CD4-positive, alpha-beta memory T cell (primary cell): ENCODE results near the gene USP4. TPM values are rescaled to one million over a fixed set of nuclear protein-coding genes. Genes with fewer than 3 reads are reported as not detected.
"Not testable (repeated sequence)": the region's sequence is repeated elsewhere in the genome, so short reads cannot be mapped to it uniquely, and the experiment has no call there.

Source experiments
- CTCF ChIA-PET: fragments of 350-600 bp; sonication (Branson Sonifier 250); formaldehyde crosslinking; loops from one replicate; lab custom pipeline; 2021; ENCODE audit warnings: inconsistent platforms; ENCODE audit not compliant: partially characterized antibody; lab: Charles Lee
- POLR2A ChIA-PET: fragments of 350-600 bp; sonication (Branson Sonifier 250); formaldehyde crosslinking; loops from one replicate; lab custom pipeline; 2021; ENCODE audit not compliant: partially characterized antibody; lab: Charles Lee
- DNase-seq, 5 donors: peaks; one replicate each; pipeline versions ENCODE4 v3.0.0 to v3.0.0-alpha.2; 2020 to 2022; ENCODE audit warnings: mixed read lengths in 1 of 5
- H3K27ac ChIP-seq: one replicate; pipeline ENCODE4 v1.7.0; 2013; ENCODE audit warnings: low read depth, low read length
- H3K27me3 ChIP-seq: 2 replicates; pipeline ENCODE4 v1.7.0; 2013; ENCODE audit warnings: mild to moderate bottlenecking, low read length, moderate library complexity; ENCODE audit not compliant: insufficient read depth
- H3K36me3 ChIP-seq: 2 replicates; pipeline ENCODE4 v1.7.0; 2013; ENCODE audit warnings: mild to moderate bottlenecking, low read length, moderate library complexity; ENCODE audit not compliant: insufficient read depth
- H3K4me1 ChIP-seq: 2 replicates; pipeline ENCODE4 v1.7.0; 2013; ENCODE audit warnings: mild to moderate bottlenecking, low read length, moderate library complexity; ENCODE audit not compliant: insufficient read depth
- H3K4me3 ChIP-seq, 2 donors: one replicate each; pipeline ENCODE4 v1.7.0; 2013; ENCODE audit warnings: low read length in 2 of 2, mild to moderate bottlenecking in 1 of 2
- H3K9me3 ChIP-seq, 2 donors: one replicate each; pipeline ENCODE4 v1.7.0; 2013; ENCODE audit warnings: low read length in 2 of 2, control low read depth in 1 of 2; ENCODE audit not compliant: control insufficient read depth in 1 of 2
- H3K27ac Mint-ChIP-seq, 7 donors: one replicate each; pipeline ENCODE4 v1.8.0; 2020 to 2021; ENCODE audit warnings: mixed read lengths in 7 of 7, mild to moderate bottlenecking in 6 of 7, inconsistent platforms in 3 of 7, moderate library complexity in 3 of 7
- H3K27me3 Mint-ChIP-seq, 2 donors: one replicate each; pipeline ENCODE4 v1.8.0; 2020 to 2021; ENCODE audit warnings: mixed read lengths in 2 of 2
- H3K36me3 Mint-ChIP-seq, 2 donors: one replicate each; pipeline ENCODE4 v1.8.0; 2020 to 2021; ENCODE audit warnings: mixed read lengths in 2 of 2, inconsistent platforms in 1 of 2, mild to moderate bottlenecking in 1 of 2
- H3K4me1 Mint-ChIP-seq, 4 donors: one replicate each; pipeline ENCODE4 v1.8.0; 2020 to 2021; ENCODE audit warnings: mixed read lengths in 4 of 4, mild to moderate bottlenecking in 1 of 4
- H3K4me3 Mint-ChIP-seq, 8 donors: one replicate each; pipeline ENCODE4 v1.8.0; 2020 to 2021; ENCODE audit warnings: mixed read lengths in 8 of 8, mild to moderate bottlenecking in 7 of 8, moderate library complexity in 6 of 8, inconsistent platforms in 3 of 8
- H3K9me3 Mint-ChIP-seq, 8 donors: one replicate each; pipeline ENCODE4 v1.8.0; 2020 to 2021; ENCODE audit warnings: mixed read lengths in 8 of 8, mild to moderate bottlenecking in 5 of 8, inconsistent platforms in 3 of 8, moderate library complexity in 1 of 8
- intact Hi-C: fragments of 100-400 bp; cut with micrococcal nuclease; formaldehyde crosslinking; loops from one replicate; pipeline ENCODE4 v1.15.1; 2023
- microRNA-seq: library from miRNA; unstranded; fragments of <30 nt; microRNA quantifications from one replicate; pipeline ENCODE4 v1.2.0, GENCODE V29; 2021; ENCODE audit warnings: borderline replicate concordance, borderline number of aligned reads, borderline microRNAs expressed, mixed read lengths
- polyA plus RNA-seq, 2 donors: library from polyadenylated mRNA; unstranded; fragments of 300-500 nt; fragmentation: Illumina TruSeq; gene quantifications; one replicate each; pipeline ENCODE4 v1.2.3, GENCODE V29; 2021
- total RNA-seq, 2 experiments: library from RNA; stranded (reverse); gene quantifications; one replicate each; pipeline ENCODE4 v1.2.3, GENCODE V29; 2021

USP4 gene
- total and polyA plus RNA-seq, 4 experiments from 2014 or later, result 73.2 to 114 (median 93.0) TPM

- H3K27ac Mint-ChIP-seq, result no peak overlapping the region
Observed at GRCh38 chr3:49238274-49239127, 101.4 kb downstream of the USP4 start.

GRCh38 chr3:49237344-49237743, 102.5 kb downstream of the USP4 start:
- Histone ChIP-seq H3K9me3 (peaks cover 0 to 13% of the 10 kb centered on the region in 2 donors), H3K27me3 (no peaks in the 10 kb centered on the region), H3K4me3 (no peak overlapping the region), H3K4me1 (no peaks in the 10 kb centered on the region), H3K36me3 (no peaks in the 10 kb centered on the region), H3K27ac (no peak overlapping the region)
- H3K4me1 Mint-ChIP-seq, result no peaks in the 10 kb centered on the region
- POLR2A ChIA-PET, result no interaction called here
- no peak for DNase-seq
- H3K27me3 Mint-ChIP-seq, result peaks cover 1% of the 10 kb centered on the region in 2 donors
- no peak overlapping the region for H3K27ac Mint-ChIP-seq
- intact Hi-C loops, result no loop called here
- peaks cover under 1 to 13% of the 10 kb centered on the region in 2 donors for H3K36me3 Mint-ChIP-seq
- CTCF ChIA-PET, result no interaction called here
- H3K9me3 Mint-ChIP-seq, result peaks cover 0 to 41% (median 22%) of the 10 kb centered on the region in 8 donors
- no peak overlapping the region for H3K4me3 Mint-ChIP-seq

More at GRCh38 chr3:49238274-49239127, 101.4 kb downstream of the USP4 start:
- Histone ChIP-seq H3K4me3 (no peak overlapping the region), H3K9me3 (peaks cover 0 to 3% of the 10 kb centered on the region in 2 donors), H3K27me3 (no peaks in the 10 kb centered on the region), H3K4me1 (no peaks in the 10 kb centered on the region), H3K36me3 (no peaks in the 10 kb centered on the region), H3K27ac (no peak overlapping the region)
- Mint-ChIP-seq H3K36me3 (peaks cover 0 to 9% of the 10 kb centered on the region in 2 donors), H3K4me3 (no peak overlapping the region), H3K27me3 (peaks cover 1 to 3% of the 10 kb centered on the region in 2 donors), H3K9me3 (peaks cover 0 to 29% (median 12%) of the 10 kb centered on the region in 8 donors), H3K4me1 (no peaks in the 10 kb centered on the region)
- POLR2A ChIA-PET, result no interaction called here
- CTCF ChIA-PET, result no interaction called here
- intact Hi-C loops, result no loop called here
- no peak for DNase-seq

GRCh38 chr3:49236226-49236625, 103.6 kb downstream of the USP4 start:
- H3K4me3 Mint-ChIP-seq, result no peak overlapping the region

GRCh38 chr3:49228817-49229216, 111.0 kb downstream of the USP4 start:
- H3K4me1 Mint-ChIP-seq, H3K4me3 Mint-ChIP-seq, H3K27me3 Mint-ChIP-seq, H3K27me3 ChIP-seq, H3K27ac ChIP-seq, H3K36me3 ChIP-seq, H3K27ac Mint-ChIP-seq, H3K4me3 ChIP-seq, DNase-seq, POLR2A ChIA-PET, intact Hi-C loops, CTCF ChIA-PET, H3K4me1 ChIP-seq: not testable (repeated sequence)
- peaks cover 0 to 24% of the 10 kb centered on the region in 2 donors for H3K9me3 ChIP-seq
- peaks cover 5 to 83% (median 73%) of the 10 kb centered on the region in 8 donors for H3K9me3 Mint-ChIP-seq
- H3K36me3 Mint-ChIP-seq, result peaks cover 14 to 17% of the 10 kb centered on the region in 2 donors

More at GRCh38 chr3:49236226-49236625, 103.6 kb downstream of the USP4 start:
- ChIA-PET POLR2A (no interaction called here), CTCF (no interaction called here)
- H3K9me3 ChIP-seq, result peaks cover 0 to 13% of the 10 kb centered on the region in 2 donors
- H3K27ac ChIP-seq, result no peak overlapping the region
- intact Hi-C loops, result no loop called here
- no peaks in the 10 kb centered on the region for H3K4me1 Mint-ChIP-seq
- no peak overlapping the region for H3K4me3 ChIP-seq
- no peak for DNase-seq
- H3K36me3 ChIP-seq, result no peaks in the 10 kb centered on the region
- no peaks in the 10 kb centered on the region for H3K4me1 ChIP-seq
- peaks cover 0 to 3% of the 10 kb centered on the region in 2 donors for H3K27me3 Mint-ChIP-seq
- peaks cover 5 to 13% of the 10 kb centered on the region in 2 donors for H3K36me3 Mint-ChIP-seq
- no peaks in the 10 kb centered on the region for H3K27me3 ChIP-seq
- peaks cover 0 to 52% (median 33%) of the 10 kb centered on the region in 8 donors for H3K9me3 Mint-ChIP-seq
- H3K27ac Mint-ChIP-seq, result no peak overlapping the region

Small RNA genes within 50 kb of the gene (microRNA-seq; reads per million reads assigned to microRNA genes)
- not detected for gene MIR4271

Other genes starting within 250 kb of the USP4 start
- gene QRICH1, start 246.0 kb downstream of the USP4 start, total RNA-seq, result 100 to 1,000 TPM; 172 to 177 TPM
- gene QRICH1, start 246.0 kb downstream of the USP4 start, polyA plus RNA-seq, result 10 to 100 TPM; 18.6 to 32.0 TPM
- gene QARS1, start 235.3 kb downstream of the USP4 start, total RNA-seq, result 100 to 1,000 TPM; 199 TPM
- gene QARS1, start 235.3 kb downstream of the USP4 start, polyA plus RNA-seq, result 100 to 1,000 TPM; 102 to 116 TPM
- 100 to 1,000 TPM in 1 of 2 experiments, 10 to 100 TPM in 1; 91.7 to 105 TPM for gene USP19, start 219.2 kb downstream of the USP4 start, total RNA-seq
- 10 to 100 TPM; 24.9 to 38.2 TPM for gene USP19, start 219.2 kb downstream of the USP4 start, polyA plus RNA-seq
- 1 to 10 TPM in 1 of 2 experiments, not detected in 1; 1.1 TPM for gene LAMB2, start 207.0 kb downstream of the USP4 start, total RNA-seq
- gene LAMB2, start 207.0 kb downstream of the USP4 start, polyA plus RNA-seq, result not detected
- 10 to 100 TPM; 31.6 to 33.5 TPM for gene CCDC71, start 173.7 kb downstream of the USP4 start, total RNA-seq
- gene CCDC71, start 173.7 kb downstream of the USP4 start, polyA plus RNA-seq, result 1 to 10 TPM in 1 of 2 donors, under 1 TPM in 1; 0.13 to 2.1 TPM
- gene KLHDC8B, start 168.5 kb downstream of the USP4 start, total RNA-seq, result 1 to 10 TPM; 1.9 to 2.0 TPM
- 1 to 10 TPM; 1.3 to 1.8 TPM for gene KLHDC8B, start 168.5 kb downstream of the USP4 start, polyA plus RNA-seq
- 1 to 10 TPM; 9.8 to 9.9 TPM for gene C3orf62, start 62.8 kb downstream of the USP4 start, total RNA-seq
- gene C3orf62, start 62.8 kb downstream of the USP4 start, polyA plus RNA-seq, result 1 to 10 TPM in 1 of 2 donors, under 1 TPM in 1; 0.76 to 2.3 TPM
- gene GPX1, start 18.3 kb upstream of the USP4 start, total RNA-seq, result 10 to 100 TPM; 75.7 to 77.7 TPM
- gene GPX1, start 18.3 kb upstream of the USP4 start, polyA plus RNA-seq, result 100 to 1,000 TPM; 124 to 177 TPM
- gene RHOA, start 71.9 kb upstream of the USP4 start, total RNA-seq, result 100 to 1,000 TPM; 246 to 269 TPM
- gene RHOA, start 71.9 kb upstream of the USP4 start, polyA plus RNA-seq, result 100 to 1,000 TPM; 616 to 784 TPM
- 10 to 100 TPM; 38.0 to 39.0 TPM for gene TCTA, start 72.4 kb upstream of the USP4 start, total RNA-seq
- 10 to 100 TPM; 27.8 to 37.8 TPM for gene TCTA, start 72.4 kb upstream of the USP4 start, polyA plus RNA-seq
- 1 to 10 TPM; 6.4 to 7.6 TPM for gene AMT, start 82.4 kb upstream of the USP4 start, total RNA-seq
- gene AMT, start 82.4 kb upstream of the USP4 start, polyA plus RNA-seq, result under 1 TPM; 0.15 to 0.83 TPM
- 10 to 100 TPM; 16.7 to 17.8 TPM for gene NICN1, start 89.3 kb upstream of the USP4 start, total RNA-seq
- gene NICN1, start 89.3 kb upstream of the USP4 start, polyA plus RNA-seq, result 1 to 10 TPM; 4.1 to 6.2 TPM
- 10 to 100 TPM; 15.3 to 18.0 TPM for gene DAG1, start 130.2 kb upstream of the USP4 start, total RNA-seq
- gene DAG1, start 130.2 kb upstream of the USP4 start, polyA plus RNA-seq, result 1 to 10 TPM; 2.7 to 5.0 TPM
- gene BSN, start 214.4 kb upstream of the USP4 start, total RNA-seq, result under 1 TPM; 0.06 to 0.15 TPM
- gene BSN, start 214.4 kb upstream of the USP4 start, polyA plus RNA-seq, result under 1 TPM in 1 of 2 donors, not detected in 1; 0.01 TPM